Measurements from ENCODE around the gene NR6A1. TPM values are rescaled to one million over a fixed set of nuclear protein-coding genes. Genes with fewer than 3 reads are reported as not detected.

Gene NR6A1
- total RNA-seq, 1 donor from 2014 or later: 0.92 TPM

DNA sequence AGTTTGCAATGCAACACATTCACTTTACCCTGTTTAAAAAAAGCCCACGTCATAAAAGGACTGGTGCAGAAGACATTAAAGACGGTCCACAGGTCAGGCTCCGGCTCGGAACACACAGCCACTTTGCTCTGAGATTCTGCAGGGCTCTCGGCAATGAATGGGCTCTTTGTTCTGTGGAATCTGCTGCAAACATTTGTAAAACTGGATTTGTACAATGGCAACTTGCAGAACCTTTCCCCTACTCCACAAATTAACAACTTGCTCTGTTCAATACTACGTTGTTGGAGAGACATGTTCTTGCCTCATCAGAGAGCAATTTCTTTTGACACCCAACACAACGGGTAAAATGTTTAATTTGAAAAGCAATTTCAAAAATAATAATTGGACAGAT, 250.9 kb downstream of the NR6A1 start:
- TF ChIP-seq, protein P1, sequence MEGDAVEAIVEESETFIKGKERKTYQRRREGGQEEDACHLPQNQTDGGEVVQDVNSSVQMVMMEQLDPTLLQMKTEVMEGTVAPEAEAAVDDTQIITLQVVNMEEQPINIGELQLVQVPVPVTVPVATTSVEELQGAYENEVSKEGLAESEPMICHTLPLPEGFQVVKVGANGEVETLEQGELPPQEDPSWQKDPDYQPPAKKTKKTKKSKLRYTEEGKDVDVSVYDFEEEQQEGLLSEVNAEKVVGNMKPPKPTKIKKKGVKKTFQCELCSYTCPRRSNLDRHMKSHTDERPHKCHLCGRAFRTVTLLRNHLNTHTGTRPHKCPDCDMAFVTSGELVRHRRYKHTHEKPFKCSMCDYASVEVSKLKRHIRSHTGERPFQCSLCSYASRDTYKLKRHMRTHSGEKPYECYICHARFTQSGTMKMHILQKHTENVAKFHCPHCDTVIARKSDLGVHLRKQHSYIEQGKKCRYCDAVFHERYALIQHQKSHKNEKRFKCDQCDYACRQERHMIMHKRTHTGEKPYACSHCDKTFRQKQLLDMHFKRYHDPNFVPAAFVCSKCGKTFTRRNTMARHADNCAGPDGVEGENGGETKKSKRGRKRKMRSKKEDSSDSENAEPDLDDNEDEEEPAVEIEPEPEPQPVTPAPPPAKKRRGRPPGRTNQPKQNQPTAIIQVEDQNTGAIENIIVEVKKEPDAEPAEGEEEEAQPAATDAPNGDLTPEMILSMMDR (IDR thresholded peaks at IDR 0.05; ENCODE audit: insufficient read depth, low read length, poor library complexity, severe bottlenecking): no peak
- no peak for DNase-seq (ENCODE audit: low read depth)
- Histone ChIP-seq H3K27me3 (ENCODE audit: control insufficient read depth, insufficient read depth, low read length) (no peaks in the 10 kb centered on the region), H3K36me3 (ENCODE audit: control insufficient read depth, insufficient read depth, low read length) (no peaks in the 10 kb centered on the region), H3K4me3 (ENCODE audit: low read depth, low read length) (no peak overlapping the region)

DNA sequence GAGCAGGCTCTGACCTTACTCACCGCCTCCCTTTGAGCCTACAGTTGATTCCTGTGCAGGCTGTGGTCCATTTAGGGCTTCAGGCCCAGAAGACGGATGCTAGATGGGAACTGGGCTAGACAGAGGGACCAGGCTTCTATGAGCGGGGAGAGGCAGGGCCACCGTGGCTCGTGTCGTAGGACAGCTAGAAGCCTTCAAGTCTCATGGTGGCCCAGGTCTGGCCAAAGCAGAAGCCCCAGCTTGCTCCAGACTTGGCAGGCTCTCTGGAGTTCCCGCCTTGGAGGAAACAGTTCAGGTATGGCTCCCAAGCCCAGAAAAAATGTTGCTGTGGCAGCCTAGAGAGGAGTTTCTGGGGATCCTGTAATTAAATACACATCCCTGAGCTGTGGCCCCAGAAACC, 253.0 kb downstream of the NR6A1 start:
- Histone ChIP-seq H3K36me3 (ENCODE audit: control insufficient read depth, insufficient read depth, low read length) (no peaks in the 10 kb centered on the region), H3K4me3 (ENCODE audit: low read depth, low read length) (no peak overlapping the region), H3K27me3 (ENCODE audit: control insufficient read depth, insufficient read depth, low read length) (peaks cover 2% of the 10 kb centered on the region)
- no peak for DNase-seq (ENCODE audit: low read depth)
- TF ChIP-seq, protein P1 (IDR thresholded peaks at IDR 0.05; ENCODE audit: insufficient read depth, low read length, poor library complexity, severe bottlenecking): no peak

DNA sequence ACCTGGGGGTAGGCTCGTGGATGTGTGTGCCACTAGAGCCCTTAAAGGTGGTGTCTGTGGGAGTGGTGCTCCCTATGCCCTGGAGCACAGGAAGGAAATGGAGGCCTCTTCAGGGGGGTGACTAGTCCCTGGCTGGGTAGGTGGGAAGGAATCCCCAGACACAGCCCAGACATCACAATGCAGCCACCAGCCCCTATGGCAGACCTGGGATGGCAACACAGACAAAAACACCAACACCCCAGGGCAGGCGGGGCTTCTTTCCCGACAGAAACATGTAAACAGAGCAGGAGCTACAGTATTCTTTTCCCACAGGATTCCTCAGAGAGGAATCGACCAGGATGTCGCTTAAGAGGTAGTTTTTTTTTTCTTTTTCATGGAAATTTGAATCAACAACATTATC, 253.5 kb downstream of the NR6A1 start:
- Histone ChIP-seq H3K4me3 (ENCODE audit: low read depth, low read length) (no peak overlapping the region), H3K27me3 (ENCODE audit: control insufficient read depth, insufficient read depth, low read length) (peaks cover 2% of the 10 kb centered on the region), H3K36me3 (ENCODE audit: control insufficient read depth, insufficient read depth, low read length) (no peaks in the 10 kb centered on the region)
- no peak for DNase-seq (ENCODE audit: low read depth)
- TF ChIP-seq, protein P1 (IDR thresholded peaks at IDR 0.05; ENCODE audit: insufficient read depth, low read length, poor library complexity, severe bottlenecking): no peak

DNA sequence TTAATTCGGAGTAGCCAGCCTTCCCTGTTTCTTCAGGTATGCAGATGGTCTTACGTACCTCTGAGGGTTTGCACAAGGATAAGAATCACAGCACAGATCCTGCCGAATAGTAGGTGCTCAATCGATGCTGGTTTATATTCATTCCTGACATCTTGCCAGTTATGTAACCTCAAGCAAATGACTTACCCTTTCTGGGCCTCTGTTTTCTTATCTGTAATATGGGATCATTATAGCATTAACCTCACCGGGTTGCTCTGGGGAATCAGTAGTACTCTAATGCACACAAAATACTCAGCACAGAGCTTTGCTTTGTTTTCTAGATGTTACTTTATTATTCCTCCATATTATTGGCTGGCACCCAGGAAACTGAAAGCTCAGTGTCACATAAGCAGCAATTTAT, 256.2 kb downstream of the NR6A1 start:
- peaks cover 7% of the 10 kb centered on the region for H3K27me3 ChIP-seq (ENCODE audit: control insufficient read depth, insufficient read depth, low read length)
- no peak overlapping the region for H3K4me3 ChIP-seq (ENCODE audit: low read depth, low read length)
- DNase-seq (ENCODE audit: low read depth): no peak
- no peaks in the 10 kb centered on the region for H3K36me3 ChIP-seq (ENCODE audit: control insufficient read depth, insufficient read depth, low read length)
- TF ChIP-seq, protein P1 (IDR thresholded peaks at IDR 0.05; ENCODE audit: insufficient read depth, low read length, poor library complexity, severe bottlenecking): no peak

DNA sequence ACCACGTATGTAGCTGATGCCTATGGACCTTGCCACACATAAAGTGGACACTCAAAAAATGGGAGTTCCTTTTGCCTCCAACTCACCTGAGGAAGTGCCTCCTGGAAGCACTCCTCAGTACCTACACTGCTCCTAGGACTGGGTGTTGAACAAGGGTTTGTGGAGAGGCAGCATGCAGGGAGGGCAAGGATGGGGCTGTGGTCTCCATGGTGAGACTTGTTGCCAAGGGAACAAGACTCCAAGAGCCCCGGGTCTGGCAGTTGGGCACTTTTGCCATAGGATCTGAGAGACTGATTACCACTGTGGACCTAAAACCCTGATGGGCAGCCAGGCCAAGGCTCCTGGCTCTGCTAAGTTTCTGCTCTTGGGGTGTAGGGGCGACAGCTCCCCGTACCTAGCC, 257.0 kb downstream of the NR6A1 start:
- H3K27me3 ChIP-seq (ENCODE audit: control insufficient read depth, insufficient read depth, low read length): peaks cover 7% of the 10 kb centered on the region
- H3K4me3 ChIP-seq (ENCODE audit: low read depth, low read length): no peak overlapping the region
- DNase-seq (ENCODE audit: low read depth): no peak
- no peaks in the 10 kb centered on the region for H3K36me3 ChIP-seq (ENCODE audit: control insufficient read depth, insufficient read depth, low read length)
- TF ChIP-seq, protein P1 (IDR thresholded peaks at IDR 0.05; ENCODE audit: insufficient read depth, low read length, poor library complexity, severe bottlenecking): no peak

DNA sequence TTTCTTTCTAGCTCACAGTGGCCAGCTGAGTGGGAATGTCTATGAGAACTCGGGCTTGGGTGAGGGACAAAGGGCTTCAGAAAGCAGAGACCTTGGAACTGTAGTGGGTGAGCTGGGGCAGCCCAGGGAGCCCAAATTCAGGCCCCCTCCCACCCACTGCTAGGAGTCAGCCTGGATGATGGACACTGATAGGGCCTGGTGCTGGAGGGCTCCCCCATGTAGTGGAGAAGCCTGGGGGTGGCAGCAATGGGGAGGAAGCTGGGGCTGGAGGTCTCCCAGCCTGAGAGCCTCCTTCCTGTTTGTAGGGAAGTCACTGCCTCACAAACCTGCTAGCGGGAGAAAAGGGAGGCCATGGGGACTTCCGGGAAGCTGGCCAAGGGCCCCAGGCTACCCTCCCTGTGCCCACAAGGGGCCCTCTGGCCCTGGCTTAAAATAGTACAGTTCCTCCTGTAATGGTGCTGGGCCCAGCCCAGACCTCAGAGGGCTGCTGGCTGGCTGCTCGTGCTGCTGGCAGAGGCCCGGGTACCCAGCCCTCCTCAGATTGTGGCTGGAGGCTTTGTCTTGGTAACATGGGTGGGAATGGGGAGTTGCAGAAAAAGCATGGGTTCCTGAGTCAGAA, 257.6 kb downstream of the NR6A1 start:
- TF ChIP-seq, protein P1 (IDR thresholded peaks at IDR 0.05; ENCODE audit: insufficient read depth, low read length, poor library complexity, severe bottlenecking): no peak
- no peaks in the 10 kb centered on the region for H3K36me3 ChIP-seq (ENCODE audit: control insufficient read depth, insufficient read depth, low read length)
- H3K4me3 ChIP-seq (ENCODE audit: low read depth, low read length): no peak overlapping the region
- peaks cover 7% of the 10 kb centered on the region for H3K27me3 ChIP-seq (ENCODE audit: control insufficient read depth, insufficient read depth, low read length)
- DNase-seq (ENCODE audit: low read depth): no peak
